ENCODE data around the gene CDSN. TPM values are rescaled to one million over a fixed set of nuclear protein-coding genes. Genes with fewer than 3 reads are reported as not detected.

CDSN gene
- total and polyA plus RNA-seq, 2 donors (not counting 3 experiments of a cell fraction or from before 2014, with no cell fraction given) = not detected

DNA sequence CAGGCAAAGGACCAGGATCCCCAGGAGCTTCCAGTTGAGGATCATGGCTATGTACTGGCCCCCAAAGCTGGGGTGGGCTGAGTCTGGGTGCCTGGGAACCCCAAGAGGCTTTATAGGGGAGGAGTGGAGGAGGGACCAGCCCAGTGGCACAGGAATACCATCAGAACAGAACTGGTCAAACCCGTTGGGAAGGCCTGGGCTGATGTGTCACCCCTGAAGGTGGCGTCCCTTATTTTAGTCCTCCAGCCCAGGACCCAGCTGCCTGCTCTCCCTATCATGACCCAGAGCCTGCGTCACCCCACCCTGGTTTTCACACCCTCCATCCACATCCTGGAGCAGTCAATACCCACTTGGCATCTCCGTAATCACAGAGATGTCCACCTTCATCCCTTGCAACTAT, 18.7 kb upstream of the CDSN start, which contains the start of gene PSORS1C2:
Gene PSORS1C2 (minus strand): TSS at position 85 of the 400 bp plus-strand sequence. CDS start 40 bp downstream, at position 45.
- no peak for TF ChIP-seq CTCF (IDR thresholded peaks at IDR 0.05; ENCODE audit: extremely low read depth in 1 of 2, insufficient read depth in 1 of 2, low read depth in 1 of 2, low read length in 2 of 2)
- no peak for TF ChIP-seq JUN (IDR thresholded peaks at IDR 0.05; ENCODE audit: borderline replicate concordance, insufficient read depth, insufficient read length, low read depth)
- no peak for TF ChIP-seq FOS (IDR thresholded peaks at IDR 0.05; ENCODE audit: borderline replicate concordance, insufficient read depth, low read length)
- no peak for TF ChIP-seq GATA2 (IDR thresholded peaks at IDR 0.05; ENCODE audit: insufficient read depth, insufficient read length, low read depth, low read length)
- TF ChIP-seq, protein P1, sequence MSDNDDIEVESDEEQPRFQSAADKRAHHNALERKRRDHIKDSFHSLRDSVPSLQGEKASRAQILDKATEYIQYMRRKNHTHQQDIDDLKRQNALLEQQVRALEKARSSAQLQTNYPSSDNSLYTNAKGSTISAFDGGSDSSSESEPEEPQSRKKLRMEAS (IDR thresholded peaks at IDR 0.05; ENCODE audit: insufficient read depth, insufficient read length) = no peak
- no peak for TF ChIP-seq MYC (IDR thresholded peaks at IDR 0.05; ENCODE audit: low read depth, low read length)
- no peak for TF ChIP-seq POLR2AphosphoS5 (IDR thresholded peaks at IDR 0.05; ENCODE audit: insufficient read depth, low read depth, low read length)
- TF ChIP-seq POLR2A (IDR thresholded peaks at IDR 0.05; ENCODE audit: low read depth, low read length) = no peak
- no peak for TF ChIP-seq EZH2 (IDR thresholded peaks at IDR 0.05; ENCODE audit: borderline replicate concordance, low read depth, low read length, severe bottlenecking)
- no peaks in the 10 kb centered on the region for H3K9me1 ChIP-seq (replicated peaks; ENCODE audit: control insufficient read depth, extremely low read depth, insufficient read depth, low read length)
- no peak for FAIRE-seq
- BruUV-seq (replicated peaks) = no TSS peak
- H3K27ac ChIP-seq (ENCODE audit: insufficient read depth, low read depth, low read length) = no peak within 1 kb of the TSS
- ChIA-PET POLR2A (no interaction called here), CTCF (interaction anchor here (0.9 to 6.2 kb wide), 8 partner anchors 9 to 685 kb away, joined by 3 to 174 read pairs (median 10); partner anchors contain the start of gene TCF19)
- peak within 1 kb of the TSS; percentile 50 for H2AFZ ChIP-seq (ENCODE audit: low read depth, low read length)
- DNase-seq (ENCODE audit: low read depth, low spot score) = no peak
- H3K9me3 ChIP-seq (replicated peaks; ENCODE audit: control insufficient read depth, insufficient read depth, low read length) = no peaks in the 10 kb centered on the region
- H3K27me3 ChIP-seq (ENCODE audit: control insufficient read depth in 2 of 2, insufficient read depth in 2 of 2, low read length in 2 of 2) = no peaks in the 10 kb centered on the region
- no peak within 1 kb of the TSS for H3K9ac ChIP-seq (replicated peaks; ENCODE audit: extremely low read depth, insufficient read depth, low read length)
- no peak within 1 kb of the TSS for H3K4me3 ChIP-seq (replicated peaks in 1 of 3; ENCODE audit: insufficient read depth in 1 of 3, low read depth in 1 of 3, low read length in 3 of 3)
- no peaks in the 10 kb centered on the region for H3K79me2 ChIP-seq (ENCODE audit: control insufficient read depth, insufficient read depth, low read length)
- H3K4me2 ChIP-seq (ENCODE audit: insufficient read depth, low read length) = no peak within 1 kb of the TSS
- dilution Hi-C loops (cut with MboI; ENCODE audit: extremely low pct_ligation_motif_present, low sequenced_read_pairs) (no loop called here), intact Hi-C loops (cut with micrococcal nuclease) (loop anchor here (5.0 kb wide), 1 partner anchor 303 kb away; no protein-coding TSS in a partner anchor)
- no peaks in the 10 kb centered on the region for H4K20me1 ChIP-seq (replicated peaks; ENCODE audit: control insufficient read depth, extremely low read depth, insufficient read depth, low read length)
- peaks cover 8% of the 10 kb centered on the region for H3K4me1 ChIP-seq (ENCODE audit: control insufficient read depth, extremely low read depth, insufficient read depth, low read length)
- peaks cover 0 to 8% of the 10 kb centered on the region in 2 experiments for H3K36me3 ChIP-seq (ENCODE audit: control insufficient read depth in 2 of 2, extremely low read depth in 1 of 2, insufficient read depth in 2 of 2, low read length in 2 of 2)
